Lung (tissue), 12 donors: ENCODE results near the gene MS4A5. TPM values are rescaled to one million over a fixed set of nuclear protein-coding genes. Genes with fewer than 3 reads are reported as not detected.
"Not testable (repeated sequence)": the region's sequence is repeated elsewhere in the genome, so short reads cannot be mapped to it uniquely, and the experiment has no call there.

Experiments
- ATAC-seq: fragments of 200-7000 bp; cut with Tn5 transposase; one replicate; pipeline ENCODE4 v1.9.1; 2020; ENCODE audit warnings: moderate number of reproducible peaks; ENCODE audit not compliant: insufficient read depth, low FRiP score
- DNase-seq, 3 donors: peaks; one replicate each; pipeline ENCODE4 v3.0.0-alpha.2; 2013 to 2017
- H3K27ac ChIP-seq, 2 donors: one replicate each; pipeline ENCODE4 v1.5.1; 2013; ENCODE audit warnings: mild to moderate bottlenecking in 2 of 2, moderate library complexity in 2 of 2, control low read depth in 1 of 2, inconsistent platforms in 1 of 2, low read depth in 1 of 2, low read length in 1 of 2
- H3K27me3 ChIP-seq, 3 donors: one replicate each; pipeline ENCODE4 v1.5.1; 2013; ENCODE audit warnings: low read length in 2 of 3; ENCODE audit not compliant: control insufficient read depth in 3 of 3, insufficient read depth in 3 of 3
- H3K36me3 ChIP-seq, 4 donors: one replicate each; pipeline ENCODE4 v1.5.1; 2013; ENCODE audit warnings: low read length in 4 of 4, mild to moderate bottlenecking in 1 of 4, moderate library complexity in 1 of 4; ENCODE audit not compliant: control insufficient read depth in 4 of 4, insufficient read depth in 4 of 4
- H3K4me1 ChIP-seq, 5 donors: one replicate each; pipeline ENCODE4 v1.5.1; 2013; ENCODE audit warnings: low read length in 5 of 5, mild to moderate bottlenecking in 2 of 5, moderate library complexity in 1 of 5; ENCODE audit not compliant: control insufficient read depth in 5 of 5, insufficient read depth in 5 of 5
- H3K4me3 ChIP-seq: one replicate; pipeline ENCODE4 v1.5.1; 2013; ENCODE audit warnings: mild to moderate bottlenecking, control low read depth, moderate library complexity
- H3K9ac ChIP-seq, 2 donors: one replicate each; pipeline ENCODE4 v1.5.1; 2013; ENCODE audit warnings: low read length in 2 of 2, control low read depth in 1 of 2; ENCODE audit not compliant: insufficient read depth in 1 of 2
- H3K9me3 ChIP-seq, 4 donors: one replicate each; pipeline ENCODE4 v1.5.1; 2013; ENCODE audit warnings: low read length in 3 of 4, mild to moderate bottlenecking in 1 of 4, moderate library complexity in 1 of 4; ENCODE audit not compliant: control insufficient read depth in 4 of 4, insufficient read depth in 3 of 4
- CTCF ChIP-seq: IDR thresholded peaks from 2 replicates; pipeline ENCODE4 v1.5.1; 2012; ENCODE audit warnings: mild to moderate bottlenecking; ENCODE audit errors: control extremely low read depth, extremely low read depth
- WGBS, 2 donors: extraction: QIAGEN DNeasy Blood & Tissue Kit; methylation state at CpG; one replicate each; pipeline ENCODE4 v1.1.7; 2013; 5-methylcytosine and 5-hydroxymethylcytosine counted together
- polyA plus RNA-seq, 2 donors: library from polyadenylated mRNA; stranded (reverse); fragments of 200-250 nt; gene quantifications; one replicate each; pipeline ENCODE4 v1.2.1, GENCODE V29; 2013
- total RNA-seq, 2 donors: library from RNA; depleted of rRNA in 1 of 2; stranded (reverse); fragments of >200 nt in 1 of 2; gene quantifications; one replicate each; pipeline ENCODE4 v1.2.1, GENCODE V29; 2014 to 2021
- donor health status: control.
- donor health status: control.
- donor health status: Bipolar disorder and iron deficiency.
- donor health status: healthy.
- donor health status: DM: yes; HTN: yes; CAD: no.

Gene MS4A5
- total and polyA plus RNA-seq, 4 donors, result not detected

- DNase-seq, result no peak
- no peak overlapping the region for H3K27ac ChIP-seq
- WGBS, 2 donors, result 59 to 87% methylated on average over 2 of the region's 2 CpGs
- TF ChIP-seq CTCF, result no peak
- H3K27me3 ChIP-seq, result no peaks in the 10 kb centered on the region
- no peaks in the 10 kb centered on the region for H3K4me1 ChIP-seq
- H3K36me3 ChIP-seq, result no peaks in the 10 kb centered on the region
- H3K9ac ChIP-seq, result no peak overlapping the region
- H3K4me3 ChIP-seq, result no peak overlapping the region
- no peak for ATAC-seq
- H3K9me3 ChIP-seq, result no peaks in the 10 kb centered on the region
Observed at GRCh38 chr11:60431251-60431650, 1.9 kb downstream of the MS4A5 start.

GRCh38 chr11:60433401-60433800, 4.0 kb downstream of the MS4A5 start:
- WGBS, 2 donors, result 81 to 83% methylated on average over 4 of the region's 4 CpGs
- no peaks in the 10 kb centered on the region for H3K9me3 ChIP-seq
- no peak for TF ChIP-seq CTCF
- no peak overlapping the region for H3K27ac ChIP-seq
- ATAC-seq, result no peak
- no peaks in the 10 kb centered on the region for H3K36me3 ChIP-seq
- DNase-seq, result no peak
- no peak overlapping the region for H3K9ac ChIP-seq
- H3K4me1 ChIP-seq, result no peaks in the 10 kb centered on the region
- H3K27me3 ChIP-seq, result no peaks in the 10 kb centered on the region
- no peak overlapping the region for H3K4me3 ChIP-seq

- H3K4me3 ChIP-seq, result no peak overlapping the region
- no peaks in the 10 kb centered on the region for H3K36me3 ChIP-seq
- no peaks in the 10 kb centered on the region for H3K27me3 ChIP-seq
- no peak overlapping the region for H3K27ac ChIP-seq
- no peak for TF ChIP-seq CTCF
- H3K4me1 ChIP-seq, result no peaks in the 10 kb centered on the region
- H3K9me3 ChIP-seq, result no peaks in the 10 kb centered on the region
- no peak overlapping the region for H3K9ac ChIP-seq
- no peak for DNase-seq
- no peak for ATAC-seq
Observed at GRCh38 chr11:60447070-60447469, 17.7 kb downstream of the MS4A5 start.

- no peak for TF ChIP-seq CTCF
- Histone ChIP-seq H3K4me3 (no peak overlapping the region), H3K36me3 (no peaks in the 10 kb centered on the region), H3K4me1 (no peaks in the 10 kb centered on the region), H3K27ac (no peak overlapping the region), H3K27me3 (no peaks in the 10 kb centered on the region), H3K9ac (no peak overlapping the region), H3K9me3 (no peaks in the 10 kb centered on the region)
- DNase-seq, result no peak
- ATAC-seq, result no peak
Observed at GRCh38 chr11:60447846-60448245, 18.5 kb downstream of the MS4A5 start.

GRCh38 chr11:60451185-60451584, 21.8 kb downstream of the MS4A5 start:
- not testable (repeated sequence) for H3K9me3 ChIP-seq, H3K4me1 ChIP-seq, DNase-seq, H3K36me3 ChIP-seq, H3K27me3 ChIP-seq, H3K4me3 ChIP-seq, ATAC-seq, H3K27ac ChIP-seq, H3K9ac ChIP-seq
- 95 to 96% methylated on average over 13 to 31 of the region's 32 CpGs for WGBS, 2 donors
